HG02642 (cell line): ENCODE measurements around the gene ST6GALNAC3.

Experiments used
- ATAC-seq: cut with Tn5 transposase; IDR thresholded peaks from one replicate; pipeline ENCODE4 v1.9.1; 2021; ENCODE audit warnings: mild to moderate bottlenecking; ENCODE audit not compliant: unreplicated experiment, poor library complexity

ST6GALNAC3 gene

GRCh38 chr1:76179219-76179698, 104.7 kb downstream of the ST6GALNAC3 start:
- ATAC-seq = no peak

GRCh38 chr1:76185207-76185606, 110.7 kb downstream of the ST6GALNAC3 start:
- ATAC-seq = no peak

GRCh38 chr1:76186554-76187170, 112.1 kb downstream of the ST6GALNAC3 start:
- no peak for ATAC-seq

GRCh38 chr1:76187436-76187835, 112.9 kb downstream of the ST6GALNAC3 start:
- no peak for ATAC-seq

- no peak for ATAC-seq
Observed at GRCh38 chr1:76189310-76189709, 114.8 kb downstream of the ST6GALNAC3 start.

GRCh38 chr1:76190749-76191424, 116.3 kb downstream of the ST6GALNAC3 start:
- ATAC-seq = peak; percentile 69

- ATAC-seq = peak; percentile 54
Observed at GRCh38 chr1:76191561-76191960, 117.0 kb downstream of the ST6GALNAC3 start.

- no peak for ATAC-seq
Observed at GRCh38 chr1:76198452-76198851, 123.9 kb downstream of the ST6GALNAC3 start.

GRCh38 chr1:76202670-76203069, 128.1 kb downstream of the ST6GALNAC3 start:
- ATAC-seq = no peak

- no peak for ATAC-seq
Observed at GRCh38 chr1:76203127-76203526, 128.6 kb downstream of the ST6GALNAC3 start.

GRCh38 chr1:76209238-76209637, 134.7 kb downstream of the ST6GALNAC3 start:
- no peak for ATAC-seq

- no peak for ATAC-seq
Observed at GRCh38 chr1:76209648-76210047, 135.1 kb downstream of the ST6GALNAC3 start.

- no peak for ATAC-seq
Observed at GRCh38 chr1:76210160-76210559, 135.6 kb downstream of the ST6GALNAC3 start.

- ATAC-seq = no peak
Observed at GRCh38 chr1:76218888-76219287, 144.3 kb downstream of the ST6GALNAC3 start.

GRCh38 chr1:76219366-76219818, 144.8 kb downstream of the ST6GALNAC3 start:
- ATAC-seq = no peak

GRCh38 chr1:76224752-76225151, 150.2 kb downstream of the ST6GALNAC3 start:
- ATAC-seq = no peak

GRCh38 chr1:76225526-76225925, 151.0 kb downstream of the ST6GALNAC3 start:
- ATAC-seq = no peak

GRCh38 chr1:76227621-76228020, 153.1 kb downstream of the ST6GALNAC3 start:
- ATAC-seq = no peak

GRCh38 chr1:76229279-76230005, 154.9 kb downstream of the ST6GALNAC3 start:
- ATAC-seq = no peak

GRCh38 chr1:76230842-76231281, 156.3 kb downstream of the ST6GALNAC3 start:
- ATAC-seq = no peak

GRCh38 chr1:76231320-76231719, 156.8 kb downstream of the ST6GALNAC3 start:
- ATAC-seq = no peak
